HL-60 (cell line): Measurements from ENCODE around the gene SEC14L5.

Experiments
- CTCF ChIP-seq: IDR thresholded peaks from one replicate; pipeline ENCODE4 v1.5.1; 2011; ENCODE audit warnings: low read length, control low read depth, inconsistent platforms; ENCODE audit not compliant: insufficient read depth
- POLR2AphosphoS5 ChIP-seq: IDR thresholded peaks from 2 replicates; pipeline ENCODE4 v1.6.1; 2012; ENCODE audit warnings: low read depth
- SPI1 ChIP-seq: IDR thresholded peaks from 2 replicates; pipeline ENCODE4 v1.6.1; 2012; ENCODE audit warnings: low read depth, mild to moderate bottlenecking, borderline replicate concordance

GRCh38 chr16:5004311-5004710 lies 46.2 kb downstream of the SEC14L5 start:
- no peak for TF ChIP-seq CTCF
- TF ChIP-seq POLR2AphosphoS5: no peak
- TF ChIP-seq SPI1: no peak
